Activated B cell treated with CpG ODN at 0.5 μM for 24 hours (primary cell): ENCODE data around the gene ERBB4. TPM values are rescaled to one million over a fixed set of nuclear protein-coding genes. Genes with fewer than 3 reads are reported as not detected.

Experiments used
- ATAC-seq: fragments of 200-7000 bp; cut with Tn5 transposase; one replicate; pipeline ENCODE4 v1.10.0; 2021; ENCODE audit warnings: low read depth, mild to moderate bottlenecking, moderate library complexity
- CTCF ChIA-PET: fragments of 350-600 bp; sonication (Branson Sonifier 250); formaldehyde crosslinking; loops from one replicate; lab custom pipeline; 2021; ENCODE audit warnings: antibody characterized with exemption; lab: Charles Lee
- POLR2A ChIA-PET: fragments of 350-600 bp; sonication (Branson Sonifier 250); formaldehyde crosslinking; loops from one replicate; lab custom pipeline; 2021; ENCODE audit warnings: antibody characterized with exemption; lab: Charles Lee
- DNase-seq: peaks from one replicate; pipeline ENCODE4 v3.0.0; 2022
- H3K27ac Mint-ChIP-seq: one replicate; pipeline ENCODE4 v1.8.0; 2020; ENCODE audit warnings: mixed read lengths
- H3K27me3 Mint-ChIP-seq: one replicate; pipeline ENCODE4 v1.8.0; 2021; ENCODE audit warnings: mixed read lengths
- H3K36me3 Mint-ChIP-seq: one replicate; pipeline ENCODE4 v1.8.0; 2021; ENCODE audit warnings: low read depth, mixed read lengths
- H3K4me1 Mint-ChIP-seq: one replicate; pipeline ENCODE4 v1.8.0; 2021; ENCODE audit warnings: mixed read lengths
- H3K4me3 Mint-ChIP-seq: one replicate; pipeline ENCODE4 v1.8.0; 2020; ENCODE audit warnings: mild to moderate bottlenecking, mixed read lengths
- H3K9me3 Mint-ChIP-seq: one replicate; pipeline ENCODE4 v1.8.0; 2020; ENCODE audit warnings: mixed read lengths
- intact Hi-C: fragments of 100-400 bp; cut with micrococcal nuclease; formaldehyde crosslinking; loops from one replicate; pipeline ENCODE4 v1.15.1; 2024
- total RNA-seq: library from RNA; stranded (reverse); gene quantifications from 2 replicates; pipeline ENCODE4 v1.2.3, GENCODE V29; 2022
- TF ChIP-seq, protein P1 (sequence below): fragments of 200-600 bp; IDR thresholded peaks from one replicate; pipeline ENCODE4 v1.8.0; 2022; ENCODE audit warnings: antibody characterized with exemption, mild to moderate bottlenecking

ERBB4 gene
- total RNA-seq, 1 donor from 2014 or later: not detected

DNA sequence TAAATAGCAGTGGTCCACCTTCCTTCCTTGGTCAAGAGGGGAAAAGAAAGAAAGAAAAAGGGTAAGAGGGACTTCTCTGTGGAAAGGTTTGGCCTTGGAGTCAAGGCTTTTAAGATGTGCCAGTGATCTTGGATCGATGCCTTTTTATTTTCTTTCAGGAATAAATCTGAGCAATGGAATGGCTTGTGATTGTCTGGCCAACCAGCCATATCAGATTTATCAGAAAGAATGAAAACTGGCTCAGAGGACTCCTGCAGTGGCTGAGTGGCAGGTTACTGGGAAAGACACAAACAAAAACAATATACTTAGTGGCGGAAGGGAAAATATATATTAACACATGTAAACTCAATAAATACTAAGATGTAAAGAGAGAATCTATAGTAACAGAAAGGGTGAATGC is 4.3 kb downstream of the ERBB4 start:
- CTCF ChIA-PET: no interaction called here
- POLR2A ChIA-PET: no interaction called here

DNA sequence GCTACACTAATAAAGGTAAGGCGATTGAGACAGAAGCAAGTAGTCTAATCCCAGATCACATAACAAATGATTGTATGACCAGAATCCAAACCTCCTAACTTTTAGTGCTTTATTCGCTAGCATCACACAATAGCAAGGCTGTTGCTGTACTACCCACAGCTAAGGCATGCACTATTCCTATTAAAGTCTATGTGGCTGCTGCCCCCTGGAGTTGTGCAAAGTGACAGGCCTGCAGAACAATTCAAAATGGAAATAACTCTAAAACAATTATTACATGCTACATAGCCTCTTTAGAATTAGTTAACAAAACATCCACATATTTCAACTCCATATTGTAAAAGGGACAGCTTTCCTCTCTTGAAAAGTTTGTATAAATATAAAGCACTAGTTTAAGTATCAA is 6.0 kb downstream of the ERBB4 start:
- Mint-ChIP-seq H3K4me3 (no peak overlapping the region), H3K27ac (no peak overlapping the region), H3K4me1 (peaks cover 13% of the 10 kb centered on the region), H3K36me3 (no peaks in the 10 kb centered on the region), H3K27me3 (peaks cover 24% of the 10 kb centered on the region), H3K9me3 (no peaks in the 10 kb centered on the region)
- TF ChIP-seq, protein P1, sequence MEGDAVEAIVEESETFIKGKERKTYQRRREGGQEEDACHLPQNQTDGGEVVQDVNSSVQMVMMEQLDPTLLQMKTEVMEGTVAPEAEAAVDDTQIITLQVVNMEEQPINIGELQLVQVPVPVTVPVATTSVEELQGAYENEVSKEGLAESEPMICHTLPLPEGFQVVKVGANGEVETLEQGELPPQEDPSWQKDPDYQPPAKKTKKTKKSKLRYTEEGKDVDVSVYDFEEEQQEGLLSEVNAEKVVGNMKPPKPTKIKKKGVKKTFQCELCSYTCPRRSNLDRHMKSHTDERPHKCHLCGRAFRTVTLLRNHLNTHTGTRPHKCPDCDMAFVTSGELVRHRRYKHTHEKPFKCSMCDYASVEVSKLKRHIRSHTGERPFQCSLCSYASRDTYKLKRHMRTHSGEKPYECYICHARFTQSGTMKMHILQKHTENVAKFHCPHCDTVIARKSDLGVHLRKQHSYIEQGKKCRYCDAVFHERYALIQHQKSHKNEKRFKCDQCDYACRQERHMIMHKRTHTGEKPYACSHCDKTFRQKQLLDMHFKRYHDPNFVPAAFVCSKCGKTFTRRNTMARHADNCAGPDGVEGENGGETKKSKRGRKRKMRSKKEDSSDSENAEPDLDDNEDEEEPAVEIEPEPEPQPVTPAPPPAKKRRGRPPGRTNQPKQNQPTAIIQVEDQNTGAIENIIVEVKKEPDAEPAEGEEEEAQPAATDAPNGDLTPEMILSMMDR: no peak
- no peak for DNase-seq
- ChIA-PET POLR2A (no interaction called here), CTCF (interaction anchor here (0.8 kb wide), 1 partner anchor 9 kb away, joined by 3 read pairs; no protein-coding TSS in a partner anchor)
- intact Hi-C loops: no loop called here
- no peak for ATAC-seq

More for the DNA sequence above, 4.3 kb downstream of the ERBB4 start:
- ATAC-seq (no peak), DNase-seq (no peak)
- TF ChIP-seq, protein P1: no peak
- Mint-ChIP-seq H3K36me3 (no peaks in the 10 kb centered on the region), H3K4me1 (peaks cover 22% of the 10 kb centered on the region), H3K27me3 (peaks cover 30% of the 10 kb centered on the region), H3K27ac (no peak overlapping the region), H3K4me3 (no peak overlapping the region), H3K9me3 (no peaks in the 10 kb centered on the region)
- intact Hi-C loops: no loop called here

DNA sequence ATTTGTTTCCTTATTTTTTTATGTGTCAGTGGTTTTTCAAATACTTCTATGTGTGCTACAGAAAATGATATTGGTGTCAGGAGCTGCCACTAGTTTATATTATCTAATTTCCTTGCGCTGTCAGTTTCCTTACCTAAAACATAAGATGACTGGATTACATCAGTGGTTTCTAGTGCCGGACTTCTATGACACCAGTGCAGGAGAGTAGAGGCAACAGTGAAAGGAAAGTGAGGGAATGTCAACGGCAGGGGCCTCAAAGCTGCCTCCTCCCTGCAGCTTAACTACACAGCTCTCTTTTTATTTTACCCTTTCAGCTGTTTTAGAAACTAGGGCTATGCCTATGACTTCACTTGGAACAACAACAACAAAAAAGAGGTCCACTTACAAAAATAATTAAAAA is 6.5 kb downstream of the ERBB4 start:
- TF ChIP-seq, protein P1: no peak
- Mint-ChIP-seq H3K36me3 (no peaks in the 10 kb centered on the region), H3K9me3 (no peaks in the 10 kb centered on the region), H3K4me3 (no peak overlapping the region), H3K27ac (no peak overlapping the region), H3K4me1 (peaks cover 8% of the 10 kb centered on the region), H3K27me3 (peaks cover 19% of the 10 kb centered on the region)
- ChIA-PET POLR2A (no interaction called here), CTCF (interaction anchor here (0.8 kb wide), 1 partner anchor 8 kb away, joined by 3 read pairs; no protein-coding TSS in a partner anchor)
- DNase-seq (no peak), ATAC-seq (no peak)
- intact Hi-C loops: no loop called here

DNA sequence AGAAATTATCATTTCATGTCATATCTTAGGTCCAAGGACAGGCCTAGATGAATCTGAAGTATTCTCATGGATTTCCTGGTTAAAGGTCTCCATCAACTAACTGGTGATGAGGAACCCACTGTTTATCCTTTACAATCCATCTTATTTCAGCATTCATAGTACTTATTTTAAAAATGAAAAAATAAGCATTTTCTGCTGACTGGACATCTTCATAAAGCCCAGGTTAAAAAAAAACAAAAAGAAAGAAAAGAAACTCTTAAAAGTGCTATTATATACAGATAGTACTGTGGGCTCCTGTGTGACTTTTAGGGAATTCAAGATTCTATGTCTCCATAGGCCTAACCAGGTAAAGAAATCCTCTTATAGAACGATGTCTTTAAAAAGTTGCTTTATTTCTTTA is 7.1 kb downstream of the ERBB4 start:
- TF ChIP-seq, protein P1: no peak
- H3K36me3 Mint-ChIP-seq: no peaks in the 10 kb centered on the region

DNA sequence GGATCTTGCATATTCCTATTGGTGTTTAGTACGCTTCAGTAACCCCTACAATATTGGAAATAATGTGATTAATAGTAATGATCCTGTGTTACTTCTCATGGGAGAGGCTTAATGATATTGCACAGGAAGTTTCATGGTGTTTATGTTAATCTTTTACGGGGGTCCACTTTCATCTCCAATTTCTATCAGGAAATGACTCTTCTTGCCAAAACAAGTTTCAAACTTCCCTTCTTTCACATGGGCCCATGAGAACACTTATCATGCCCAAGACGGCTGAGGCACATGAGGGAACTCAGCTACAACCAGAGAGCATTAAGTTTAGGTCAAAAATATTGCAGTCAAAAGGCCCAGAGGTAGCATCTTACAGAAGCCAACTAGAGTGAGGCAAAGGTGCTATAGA is 7.6 kb downstream of the ERBB4 start:
- H3K27me3 Mint-ChIP-seq: peaks cover 12% of the 10 kb centered on the region
- H3K9me3 Mint-ChIP-seq: no peaks in the 10 kb centered on the region
- no peak overlapping the region for H3K4me3 Mint-ChIP-seq
- no peak overlapping the region for H3K27ac Mint-ChIP-seq
- intact Hi-C loops: no loop called here
- H3K36me3 Mint-ChIP-seq: no peaks in the 10 kb centered on the region
- POLR2A ChIA-PET: no interaction called here
- ATAC-seq (no peak), DNase-seq (no peak)
- TF ChIP-seq, protein P1: no peak
- CTCF ChIA-PET: no interaction called here
- H3K4me1 Mint-ChIP-seq: no peaks in the 10 kb centered on the region

More for the DNA sequence above, 7.1 kb downstream of the ERBB4 start:
- no peak overlapping the region for H3K27ac Mint-ChIP-seq
- DNase-seq: no peak
- H3K4me1 Mint-ChIP-seq: peaks cover 3% of the 10 kb centered on the region
- intact Hi-C loops: no loop called here
- ATAC-seq: no peak
- no peak overlapping the region for H3K4me3 Mint-ChIP-seq
- ChIA-PET POLR2A (no interaction called here), CTCF (no interaction called here)
- no peaks in the 10 kb centered on the region for H3K9me3 Mint-ChIP-seq
- H3K27me3 Mint-ChIP-seq: peaks cover 14% of the 10 kb centered on the region
